GM19023 (cell line): ENCODE data around the gene CCDC80.
"Not testable (repeated sequence)": the region's sequence is repeated elsewhere in the genome, so short reads cannot be mapped to it uniquely, and the experiment has no call there.

Source experiments
- ATAC-seq: cut with Tn5 transposase; IDR thresholded peaks from one replicate; pipeline ENCODE4 v1.9.1; 2021; ENCODE audit warnings: mild to moderate bottlenecking, moderate library complexity; ENCODE audit not compliant: unreplicated experiment

The CCDC80 gene

GRCh38 chr3:112597945-112598344, 43.0 kb downstream of the CCDC80 start:
- ATAC-seq = no peak

- ATAC-seq = no peak
Measured at GRCh38 chr3:112594856-112595255, 46.1 kb downstream of the CCDC80 start.

GRCh38 chr3:112593258-112593657, 47.7 kb downstream of the CCDC80 start:
- ATAC-seq = no peak

- ATAC-seq = no peak
Measured at GRCh38 chr3:112587336-112587735, 53.6 kb downstream of the CCDC80 start.

- no peak for ATAC-seq
Measured at GRCh38 chr3:112585782-112586181, 55.2 kb downstream of the CCDC80 start.

- ATAC-seq = no peak
Measured at GRCh38 chr3:112583105-112583504, 57.8 kb downstream of the CCDC80 start.

GRCh38 chr3:112582244-112582874, 58.6 kb downstream of the CCDC80 start:
- ATAC-seq = no peak

- ATAC-seq = no peak
Measured at GRCh38 chr3:112579697-112580096, 61.2 kb downstream of the CCDC80 start.

- no peak for ATAC-seq
Measured at GRCh38 chr3:112579232-112579631, 61.7 kb downstream of the CCDC80 start.

- no peak for ATAC-seq
Measured at GRCh38 chr3:112572701-112573100, 68.2 kb downstream of the CCDC80 start.

- ATAC-seq = no peak
Measured at GRCh38 chr3:112569265-112569664, 71.7 kb downstream of the CCDC80 start.

GRCh38 chr3:112568642-112569041, 72.3 kb downstream of the CCDC80 start:
- no peak for ATAC-seq

GRCh38 chr3:112564940-112565305, 76.0 kb downstream of the CCDC80 start:
- no peak for ATAC-seq

GRCh38 chr3:112564247-112564939, 76.5 kb downstream of the CCDC80 start:
- ATAC-seq = not testable (repeated sequence)

- peak; percentile 82 for ATAC-seq
Measured at GRCh38 chr3:112561734-112562529, 79.0 kb downstream of the CCDC80 start, which contains the start of the genes ATG3 and SLC35A5. ATG3 (minus strand) TSS chr3:112561962; CDS start chr3:112561528, 434 bp downstream. SLC35A5 (plus strand) TSS chr3:112562045; CDS start chr3:112563404, 1,359 bp downstream.

- ATAC-seq = peak; percentile 58
Measured at GRCh38 chr3:112561484-112561733, 79.5 kb downstream of the CCDC80 start.

GRCh38 chr3:112560721-112561483, 80.0 kb downstream of the CCDC80 start:
- peak; percentile 25 for ATAC-seq

GRCh38 chr3:112560307-112560706, 80.6 kb downstream of the CCDC80 start:
- no peak for ATAC-seq

GRCh38 chr3:112557976-112558375, 83.0 kb downstream of the CCDC80 start:
- no peak for ATAC-seq

GRCh38 chr3:112555535-112556170, 85.3 kb downstream of the CCDC80 start:
- no peak for ATAC-seq

- no peak for ATAC-seq
Measured at GRCh38 chr3:112550859-112551258, 90.1 kb downstream of the CCDC80 start.
